Ureter (tissue), 1 donor: Measurements from ENCODE around the gene PLEKHA4. TPM values are rescaled to one million over a fixed set of nuclear protein-coding genes. Genes with fewer than 3 reads are reported as not detected.
A peak's percentile ranks its signal among the peaks of the same experiment; 100 is the strongest.
"Not testable (repeated sequence)": the region's sequence is repeated elsewhere in the genome, so short reads cannot be mapped to it uniquely, and the experiment has no call there.

Experiments
- DNase-seq: peaks from one replicate; pipeline ENCODE4 v3.0.0-alpha.2; 2020; ENCODE audit warnings: low spot score
- total RNA-seq: library from RNA; stranded (reverse); gene quantifications from one replicate; pipeline ENCODE4 v1.2.4, GENCODE V29; 2023
- donor health status: DM: yes; HTN: yes; CAD: no.

Gene PLEKHA4
- total RNA-seq, 1 donor from 2014 or later, result 23.0 TPM

DNA sequence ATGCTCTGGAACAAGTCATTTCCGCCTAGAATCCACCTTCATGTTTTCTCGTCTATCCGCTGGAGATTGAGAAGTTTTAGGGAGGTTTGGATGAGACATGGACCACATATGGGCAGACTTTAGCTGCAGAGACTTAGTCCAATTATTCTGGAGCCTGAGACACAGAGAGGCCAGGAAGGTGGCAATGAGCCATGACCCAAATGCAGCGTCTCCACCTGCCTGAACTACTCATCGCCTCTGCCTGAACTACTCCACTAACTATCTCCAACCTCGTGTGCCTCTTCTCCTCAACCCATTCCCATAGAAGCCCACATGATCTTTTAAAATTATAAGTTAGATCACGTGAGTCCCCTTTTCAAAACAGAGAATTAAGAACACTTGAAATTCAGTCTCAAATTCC, 5.6 kb downstream of the PLEKHA4 start:
- no peak for DNase-seq

GRCh38 chr19:48861313-48861712, 7.1 kb downstream of the PLEKHA4 start:
- no peak for DNase-seq

- peak; percentile 54 for DNase-seq
Measured at GRCh38 chr19:48859711-48860572, 8.5 kb downstream of the PLEKHA4 start.

- peak; percentile 57 for DNase-seq
Measured at GRCh38 chr19:48858984-48859710, 9.3 kb downstream of the PLEKHA4 start.

DNA sequence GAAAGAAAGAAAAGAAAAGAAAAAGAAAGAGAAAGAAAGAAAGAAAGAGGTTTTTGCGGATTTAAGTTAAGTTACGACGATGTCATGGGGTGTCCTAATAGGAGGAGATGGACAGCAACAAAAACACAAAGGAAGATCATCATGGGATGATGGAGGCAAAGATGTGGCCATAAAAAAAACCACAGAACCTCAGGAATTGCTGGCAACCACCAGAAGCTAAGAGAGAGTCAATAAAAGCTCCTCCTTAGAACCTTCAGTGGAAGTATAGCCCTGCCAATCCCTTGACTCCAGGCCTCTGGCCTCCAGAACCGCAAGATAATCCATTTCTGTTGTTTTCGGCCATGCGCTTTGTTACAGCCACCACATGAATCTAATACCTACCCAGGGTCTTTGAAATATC, 11.5 kb downstream of the PLEKHA4 start:
- DNase-seq, result no peak

DNA sequence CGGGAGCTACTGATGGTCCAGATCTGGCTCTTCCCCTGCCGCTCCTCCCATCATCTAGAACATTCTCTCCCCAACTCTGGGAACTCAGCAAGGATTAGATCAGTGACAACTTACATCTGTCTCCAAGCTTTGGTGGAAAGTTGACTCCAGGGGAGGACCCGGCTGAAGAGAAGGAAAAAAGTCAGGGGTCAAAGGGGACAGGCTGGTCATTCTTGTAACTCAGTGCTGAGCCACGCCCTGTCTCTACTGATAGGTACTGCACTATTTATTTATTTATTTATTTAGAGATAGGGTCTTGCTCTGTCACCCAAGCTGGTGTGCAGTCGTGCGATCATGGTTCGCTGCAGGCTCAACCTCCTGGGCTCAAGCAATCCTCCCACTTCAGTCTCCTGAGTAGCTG, 14.3 kb downstream of the PLEKHA4 start:
- no peak for DNase-seq

DNA sequence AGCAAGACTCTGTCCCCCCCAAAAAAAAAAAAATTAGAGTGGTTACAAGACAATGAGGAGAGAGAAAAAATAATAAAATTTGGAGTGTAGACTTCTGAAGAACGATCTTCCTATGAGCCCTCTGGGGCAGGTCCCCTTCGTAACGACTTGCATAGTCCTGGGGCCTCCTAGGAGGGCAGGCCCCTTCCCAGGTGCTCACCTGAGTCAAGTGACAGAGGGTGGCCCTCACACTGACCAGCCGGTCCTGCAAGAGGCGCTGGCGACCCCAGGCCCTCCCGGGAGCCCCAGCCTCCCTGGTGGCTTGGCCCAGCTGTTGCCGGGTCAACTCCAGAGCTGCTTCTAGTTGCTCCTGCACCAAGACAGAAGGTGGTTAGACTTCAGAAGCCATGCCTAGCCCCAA, 14.9 kb downstream of the PLEKHA4 start:
- DNase-seq, result no peak

DNA sequence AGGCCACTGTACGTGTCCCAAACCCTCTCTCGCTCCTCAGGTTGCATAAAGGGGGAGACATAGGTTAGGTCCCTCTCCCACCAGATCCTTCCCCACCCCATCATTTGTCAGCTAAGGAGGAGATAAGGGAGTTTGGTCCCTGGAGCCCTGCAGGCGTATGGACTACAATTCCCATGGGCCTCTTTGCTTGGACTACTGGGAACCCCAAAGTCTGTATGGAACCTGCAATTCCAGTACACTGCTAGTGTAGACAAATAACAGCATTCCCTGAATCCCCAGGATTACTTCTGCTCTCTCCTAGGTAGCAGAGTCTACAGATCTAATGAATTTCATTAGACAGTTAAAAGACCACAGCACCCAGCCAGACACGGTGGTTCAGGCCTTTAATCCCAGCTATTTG, 16.1 kb downstream of the PLEKHA4 start:
- DNase-seq, result no peak

DNA sequence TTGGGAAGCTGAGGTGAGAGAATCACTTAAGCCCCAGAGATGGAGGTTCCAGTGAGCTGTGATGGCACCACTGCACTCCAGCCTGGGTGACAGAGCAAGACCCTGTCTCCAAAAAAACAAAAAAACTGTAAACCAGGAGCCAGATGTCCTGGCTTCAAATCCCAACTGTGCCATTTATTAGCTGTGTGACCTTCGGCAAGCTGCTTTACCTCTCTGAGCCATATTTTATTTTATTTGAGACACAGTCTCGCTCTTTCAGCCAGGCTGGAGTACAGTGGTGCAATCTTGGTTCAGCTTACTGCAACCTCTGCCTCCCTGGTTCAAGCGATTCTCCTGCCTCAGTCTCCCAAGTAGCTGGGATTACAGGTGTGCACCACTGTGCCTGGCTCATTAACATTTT, 21.8 kb downstream of the PLEKHA4 start:
- DNase-seq, result not testable (repeated sequence)

DNA sequence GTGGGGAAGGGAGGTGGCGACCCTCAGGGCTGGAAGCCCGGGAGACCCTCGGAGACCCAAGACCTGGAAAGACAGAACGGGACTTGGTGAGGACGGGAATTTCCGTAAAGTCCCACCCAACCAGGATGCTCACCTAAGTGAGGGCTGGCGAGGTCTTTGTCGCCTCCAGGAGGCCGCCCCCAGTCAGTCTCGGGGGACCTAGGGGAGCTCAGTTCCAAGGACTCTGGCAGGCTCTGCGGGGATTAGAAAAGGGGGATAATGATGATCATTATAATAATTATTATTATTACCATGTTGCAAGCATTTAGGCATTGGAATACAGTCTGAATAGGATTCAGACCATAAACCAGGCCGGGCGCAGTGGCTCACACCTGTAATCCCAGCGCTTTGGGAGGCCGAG, 23.0 kb downstream of the PLEKHA4 start:
- DNase-seq, result no peak

DNA sequence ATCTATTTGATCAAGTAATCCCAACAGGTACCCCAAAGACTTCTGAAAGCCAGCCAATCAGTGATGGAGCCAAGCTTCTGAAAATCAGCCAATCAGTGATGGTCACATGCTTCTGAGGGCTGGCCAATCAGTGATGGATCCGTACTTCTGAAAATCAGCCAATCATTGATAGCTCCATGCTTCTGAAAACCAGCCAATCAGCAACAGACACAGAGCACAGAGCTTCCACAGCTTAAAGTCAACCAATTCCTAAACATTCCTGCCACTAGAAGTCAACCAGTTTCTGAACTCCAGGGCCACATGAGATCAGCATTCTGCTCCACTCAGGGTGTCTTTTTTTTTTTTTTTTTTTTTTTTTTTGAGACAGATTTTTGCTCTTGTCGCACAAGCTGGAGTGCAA, 23.9 kb downstream of the PLEKHA4 start:
- DNase-seq, result no peak

DNA sequence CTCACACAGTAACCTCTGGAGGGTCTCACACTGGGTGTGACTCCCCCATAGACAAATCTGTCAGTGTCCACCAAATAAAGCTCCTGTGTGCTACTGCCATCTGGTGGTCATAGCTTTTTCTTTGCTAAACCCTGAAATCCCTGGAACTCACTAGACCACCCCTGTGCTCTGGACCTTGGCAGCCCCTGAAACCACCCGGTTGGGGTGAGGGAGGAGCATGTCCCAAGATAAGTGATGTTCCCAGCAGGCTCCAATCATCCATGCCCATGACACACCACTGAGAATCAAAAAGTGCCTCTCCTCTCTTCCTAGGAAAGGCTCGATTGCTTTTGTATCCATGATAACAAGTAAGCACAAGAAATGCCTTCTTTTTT, 25.6 kb downstream of the PLEKHA4 start:
- no peak for DNase-seq

- DNase-seq, result no peak
Measured at GRCh38 chr19:48841571-48841970, 26.8 kb downstream of the PLEKHA4 start.

DNA sequence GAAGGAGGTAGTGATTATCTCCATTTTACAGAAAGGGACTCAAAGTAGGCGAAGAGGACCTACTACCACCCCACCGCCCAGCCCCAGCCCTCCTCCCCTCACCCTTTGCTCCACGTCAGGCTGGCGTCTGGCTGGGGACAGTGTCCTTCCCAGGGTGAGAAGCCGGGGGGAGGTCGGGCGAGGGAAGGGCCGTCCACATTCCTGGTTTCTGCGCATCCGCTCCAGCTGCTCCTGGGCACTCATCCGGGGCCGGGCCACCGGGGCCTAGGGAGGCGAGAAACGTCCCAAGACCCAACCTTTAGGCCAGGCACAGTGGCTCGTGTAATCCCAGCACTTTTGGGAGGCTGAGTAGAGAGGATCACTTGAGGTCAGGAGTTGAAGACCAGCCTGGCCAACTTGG, 27.4 kb downstream of the PLEKHA4 start:
- no peak for DNase-seq

DNA sequence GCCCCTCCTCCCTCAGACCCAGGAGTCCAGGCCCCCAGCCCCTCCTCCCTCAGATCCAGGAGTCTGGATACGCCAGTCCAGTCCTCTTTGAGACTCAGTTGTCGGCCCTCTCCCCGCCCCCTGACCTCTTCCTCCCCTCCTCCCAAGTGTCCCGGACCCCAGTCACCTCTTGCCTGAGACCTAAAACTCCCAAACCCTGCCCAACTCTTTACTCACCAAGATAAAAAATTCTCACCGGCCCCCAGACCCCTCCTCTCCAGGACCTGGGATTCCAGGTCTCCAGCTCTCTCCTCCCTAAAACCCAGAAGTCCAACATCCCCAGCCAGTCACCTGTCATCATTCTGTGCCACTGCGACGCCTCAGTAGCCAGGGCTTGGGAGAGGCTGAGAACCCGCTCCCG, 30.7 kb downstream of the PLEKHA4 start:
- no peak for DNase-seq

GRCh38 chr19:48837051-48837524, 31.3 kb downstream of the PLEKHA4 start:
- peak; percentile 87 for DNase-seq

- peak; percentile 61 for DNase-seq
Measured at GRCh38 chr19:48836089-48837017, 32.1 kb downstream of the PLEKHA4 start, which contains the start of gene HSD17B14. TSS of gene HSD17B14 (minus strand) at chr19:48836491. CDS start at chr19:48836411, 80 bp downstream.

DNA sequence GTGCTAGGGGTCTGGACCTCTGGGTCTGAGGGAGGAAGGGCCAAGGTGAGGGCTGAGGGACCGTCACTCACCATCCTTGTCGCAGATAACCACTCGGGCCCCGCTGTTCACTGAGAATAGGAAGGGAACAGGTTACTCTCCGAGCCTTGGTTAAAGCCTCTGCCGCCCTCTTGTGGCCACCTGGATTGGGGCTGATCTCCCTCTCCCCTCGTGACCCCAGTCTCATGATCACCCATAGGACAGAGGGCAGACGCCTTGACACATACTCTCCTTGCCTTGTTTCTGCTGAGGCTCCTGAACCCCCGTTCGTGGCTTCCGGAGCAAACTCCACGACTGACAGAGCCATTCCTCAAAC, 32.7 kb downstream of the PLEKHA4 start:
- DNase-seq, result peak; percentile 96

DNA sequence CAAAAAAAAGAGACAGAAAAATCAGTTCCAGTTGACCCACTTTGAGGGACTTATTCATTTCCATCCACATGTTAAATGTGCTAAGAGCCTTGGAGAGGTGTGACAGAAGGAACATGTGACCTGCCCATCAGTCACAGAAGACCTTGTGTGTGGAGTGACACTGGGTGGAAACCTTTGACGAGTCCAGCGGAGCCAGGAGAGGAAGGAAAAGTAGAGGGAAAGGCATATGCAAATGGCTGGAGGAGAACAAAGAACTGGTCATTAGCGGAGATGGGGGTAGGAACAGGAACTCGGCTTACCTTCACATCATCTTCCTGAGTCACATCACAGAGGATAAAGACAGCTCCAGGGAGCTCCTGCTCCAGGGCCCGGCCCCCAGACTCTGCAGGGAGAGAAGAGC, 34.4 kb downstream of the PLEKHA4 start:
- DNase-seq, result no peak

DNA sequence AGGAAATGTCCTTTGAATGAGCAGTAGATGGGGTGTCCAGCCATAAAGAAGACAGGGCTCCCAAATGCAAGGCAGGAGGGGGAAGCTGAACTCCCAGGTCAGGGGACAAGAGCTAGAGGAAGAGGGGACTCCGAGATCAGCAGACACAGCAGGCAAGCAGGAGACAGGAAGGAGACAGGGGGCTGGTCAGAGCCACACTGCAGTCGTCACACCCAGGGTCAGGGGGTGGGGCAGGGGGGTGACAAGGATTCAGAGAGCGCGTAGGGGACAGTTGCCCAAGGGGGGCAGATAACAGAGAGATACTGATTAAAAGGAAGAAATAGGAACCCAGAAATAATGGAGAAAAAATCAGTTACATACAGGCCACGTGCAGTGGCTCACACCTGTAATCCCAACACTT, 35.4 kb downstream of the PLEKHA4 start:
- no peak for DNase-seq

- DNase-seq, result no peak
Measured at GRCh38 chr19:48830965-48831364, 37.5 kb downstream of the PLEKHA4 start.

DNA sequence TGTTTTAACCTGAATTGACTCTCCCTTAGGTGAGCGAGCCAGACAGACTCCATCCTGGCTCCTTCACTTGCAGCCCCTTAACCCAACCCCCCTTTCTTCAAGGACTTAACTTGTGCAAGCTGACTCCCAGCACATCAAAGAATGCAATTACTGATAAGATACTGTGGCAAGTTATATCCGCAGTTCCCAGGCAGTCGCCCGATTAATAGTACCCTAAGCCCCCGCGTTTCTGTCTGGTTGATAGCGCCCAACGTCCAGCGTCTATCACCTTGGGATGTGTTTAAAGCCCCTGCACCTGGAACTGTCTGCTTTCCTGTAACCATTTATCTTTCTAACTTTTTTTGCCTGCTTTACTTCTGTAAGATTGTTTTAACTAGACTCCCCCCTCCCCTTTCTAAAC, 38.3 kb downstream of the PLEKHA4 start:
- no peak for DNase-seq
